K562 (cell line): Measurements from ENCODE around the gene IL1R1. TPM values are rescaled to one million over a fixed set of nuclear protein-coding genes. Genes with fewer than 3 reads are reported as not detected.

ENCODE experiments used
- ATAC-seq: fragments of 200-7000 bp; cut with Tn5 transposase; 3 replicates; pipeline ENCODE4 v1.9.1; 2020; ENCODE audit warnings: moderate library complexity
- BruUV-seq: library from RNA; stranded (reverse); fragments of 400-500 nt; replicated peaks from 2 replicates; lab custom pipeline; 2021; lab: Mats Ljungman, UMichigan
- CTCF ChIA-PET: fragments of 300-600 bp; formaldehyde crosslinking; extraction: SDS; loops from one replicate; lab custom pipeline; 2021; ENCODE audit warnings: low intra/inter-chr PET ratio; lab: Yijun Ruan, JAX
- POLR2A ChIA-PET: fragments of 300-600, 350-650 bp; sonication (Branson Sonifier 250); formaldehyde crosslinking; extraction: SDS; loops from one replicate; lab custom pipeline; 2021; ENCODE audit warnings: antibody characterized with exemption, inconsistent platforms; lab: Yijun Ruan, JAX
- DNase-seq, 4 experiments: peaks; one replicate each; pipeline versions ENCODE4 v3.0.0 to v3.0.0-alpha.2; 2011 to 2018; ENCODE audit warnings: low spot score in 3 of 4, mixed read lengths in 3 of 4; ENCODE audit errors: extremely low read depth in 1 of 4
- FAIRE-seq: peaks from 2 replicates; lab custom pipeline; 2011; peaks lifted over from hg19 to GRCh38; lab: Jason Lieb, UNC
- H2AFZ ChIP-seq: 2 replicates; pipeline ENCODE4 v1.6.0; 2011; ENCODE audit warnings: low read depth, low read length, control low read depth, inconsistent platforms
- H3K27ac ChIP-seq: fragments of 200-600 bp; 3 replicates; pipeline ENCODE4 v1.8.0; 2011; ENCODE audit warnings: low read depth, mild to moderate bottlenecking, control low read depth, inconsistent platforms, low read length, moderate library complexity, mixed read lengths; ENCODE audit errors: extremely low read depth
- H3K27me3 ChIP-seq, 2 experiments: fragments of 300-600 bp in 1 of 2; 2 replicates in 1 of 2; 3 replicates in 1 of 2; pipeline versions ENCODE4 v1.6.0 to v1.8.0; 2011; ENCODE audit warnings: inconsistent platforms in 2 of 2, low read length in 2 of 2, mild to moderate bottlenecking in 1 of 2, mixed read lengths in 1 of 2, moderate library complexity in 1 of 2; ENCODE audit not compliant: control insufficient read depth in 2 of 2, insufficient read depth in 2 of 2
- H3K36me3 ChIP-seq: fragments of 300-600 bp; 3 replicates; pipeline ENCODE4 v1.8.0; 2011; ENCODE audit warnings: mild to moderate bottlenecking, low read length, inconsistent platforms; ENCODE audit not compliant: control insufficient read depth, insufficient read depth
- H3K4me1 ChIP-seq, 2 experiments: fragments of 200-600 bp in 1 of 2; replicated peaks in 1 of 2; 2 replicates in 1 of 2; 3 replicates in 1 of 2; pipeline versions ENCODE4 v1.5.1 to v1.8.0; 2011; ENCODE audit warnings: inconsistent platforms in 2 of 2, low read length in 2 of 2, mild to moderate bottlenecking in 1 of 2, mixed read lengths in 1 of 2, moderate library complexity in 1 of 2; ENCODE audit not compliant: control insufficient read depth in 2 of 2, insufficient read depth in 2 of 2
- H3K4me2 ChIP-seq: 2 replicates; pipeline ENCODE4 v1.6.1; 2011; ENCODE audit warnings: low read length, control low read depth, inconsistent platforms, mixed read lengths; ENCODE audit not compliant: insufficient read depth
- H3K4me3 ChIP-seq: fragments of 200-600 bp; sonication (generic), shearing (Covaris generic); 2 replicates; pipeline ENCODE4 v1.5.1; 2016; ENCODE audit warnings: control low read depth, inconsistent platforms
- H3K79me2 ChIP-seq: fragments of 200-600 bp; 3 replicates; pipeline ENCODE4 v1.8.0; 2011; ENCODE audit warnings: low read length, inconsistent platforms; ENCODE audit not compliant: control insufficient read depth, insufficient read depth
- H3K9ac ChIP-seq, 2 experiments: 2 replicates each; pipeline versions ENCODE4 v1.6.0 to v1.6.1; 2011; ENCODE audit warnings: low read depth in 2 of 2, low read length in 2 of 2, control low read depth in 1 of 2, inconsistent platforms in 1 of 2, mild to moderate bottlenecking in 1 of 2, mixed read lengths in 1 of 2; ENCODE audit not compliant: insufficient read depth in 1 of 2
- H3K9me1 ChIP-seq: one replicate; pipeline ENCODE4 v1.6.0; 2011; ENCODE audit warnings: inconsistent platforms, mild to moderate bottlenecking, low read length, moderate library complexity; ENCODE audit not compliant: control insufficient read depth, insufficient read depth
- H3K9me3 ChIP-seq: replicated peaks from 2 replicates; pipeline ENCODE4 v1.5.1; 2011; ENCODE audit warnings: low read depth, low read length, inconsistent platforms; ENCODE audit not compliant: control insufficient read depth, insufficient read depth
- H4K20me1 ChIP-seq: replicated peaks from 2 replicates; pipeline ENCODE4 v1.6.1; 2011; ENCODE audit warnings: low read length, inconsistent platforms, mixed read lengths; ENCODE audit not compliant: control insufficient read depth, insufficient read depth
- PHTF2 ChIP-seq: fragments of 250-450 bp; sonication (Bioruptor Pico); IDR thresholded peaks from 2 replicates; pipeline ENCODE4 v1.5.0; 2021; ENCODE audit warnings: mild to moderate bottlenecking
- SETDB1 ChIP-seq: IDR thresholded peaks from one replicate; pipeline ENCODE4 v1.6.1; 2012; ENCODE audit warnings: low read length, control low read depth, inconsistent platforms
- SRSF1 ChIP-seq: fragments of 200-400 bp; formaldehyde crosslinking; IDR thresholded peaks from 2 replicates; pipeline ENCODE4 v1.6.1; 2017; ENCODE audit warnings: mild to moderate bottlenecking, low read depth, low read length, moderate library complexity
- ZNF143 ChIP-seq: sonication (generic); formaldehyde crosslinking; IDR thresholded peaks from 2 replicates; pipeline ENCODE4 v1.9.0; 2022; ENCODE audit warnings: mild to moderate bottlenecking, missing genetic modification reagents
- ZNF551 ChIP-seq: fragments of 250-450 bp; sonication (Bioruptor Pico); IDR thresholded peaks from 2 replicates; pipeline ENCODE4 v1.5.0; 2021; ENCODE audit warnings: mild to moderate bottlenecking, moderate library complexity
- WGBS: fragments of 100-300 bp; shearing (Covaris generic); methylation state at CpG from one replicate; pipeline ENCODE4 v1.1.6; 2016; ENCODE audit warnings: low coverage, mixed read lengths; ENCODE audit not compliant: insufficient coverage; ENCODE audit errors: missing lambda C conversion rate; 5-methylcytosine and 5-hydroxymethylcytosine counted together
- in situ Hi-C: fragments of 300-500 bp; cut with MboI; formaldehyde crosslinking; loops from 4 replicates; pipeline ENCODE4 v1.15.0; 2018; ENCODE audit warnings: inconsistent platforms, mixed read lengths
- intact Hi-C: fragments of 100-400 bp; cut with micrococcal nuclease; formaldehyde crosslinking; loops from 2 replicates; pipeline ENCODE4 v1.14.2; 2022
- polyA plus RNA-seq, 8 experiments: library from polyadenylated mRNA; depleted of rRNA in 4 of 8; stranded (reverse) in 5 of 8; unstranded in 3 of 8; fragments of >200 nt; fragmentation: Nextera tagmentation in 2 of 8; fragmentation: Illumina TruSeq in 1 of 8; extraction: Ambion mirVana in 2 of 8; extraction: Trizol in 1 of 8; gene quantifications; 2 replicates each; pipeline versions ENCODE4 v1.2.1 to v1.2.3, GENCODE V29; 2011 to 2014; ENCODE audit warnings: inconsistent platforms in 1 of 8, missing spikeins in 1 of 8
- total RNA-seq, 7 experiments: library from RNA; depleted of rRNA in 6 of 7; stranded (reverse); fragments of >200 nt in 6 of 7; fragmentation: Illumina TruSeq in 2 of 7; extraction: Trizol in 2 of 7; gene quantifications; 2 replicates each; pipeline versions ENCODE4 v1.2.1 to v1.2.3, GENCODE V29; 2011 to 2021; ENCODE audit warnings: low replicate concordance in 1 of 7

The IL1R1 gene
- total and polyA plus RNA-seq, 9 of the 15 experiments (the other 6 are each of a cell fraction or from before 2014, with no cell fraction given): 0.81 to 3.9 (median 1.6) TPM

GRCh38 chr2:102179061-102179460 lies 36.5 kb downstream of the IL1R1 start (continued):
- TF ChIP-seq PHTF2: no peak
- no peak for TF ChIP-seq SETDB1
- TF ChIP-seq ZNF551 (CRISPR knock-in tag): no peak
- TF ChIP-seq SRSF1: no peak
- TF ChIP-seq, all 486 proteins: peak for 0

- Histone ChIP-seq H3K27me3 (no peaks in the 10 kb centered on the region), H3K79me2 (no peaks in the 10 kb centered on the region), H4K20me1 (no peaks in the 10 kb centered on the region), H2AFZ (no peak overlapping the region), H3K4me3 (no peak overlapping the region), H3K9me3 (no peaks in the 10 kb centered on the region), H3K9me1 (no peaks in the 10 kb centered on the region), H3K4me2 (no peak overlapping the region), H3K9ac (no peak overlapping the region), H3K27ac (no peak overlapping the region), H3K36me3 (no peaks in the 10 kb centered on the region), H3K4me1 (no peaks in the 10 kb centered on the region)
- ATAC-seq: no peak
- WGBS: 23% methylated on average over 2 of the region's 2 CpGs
- no peak for TF ChIP-seq ZNF143 (CRISPR knock-in tag)
- ChIA-PET CTCF (no interaction called here), POLR2A (interaction anchor here (0.6 kb wide), 1 partner anchor 111 kb away, joined by 5 read pairs; no protein-coding TSS in a partner anchor)
- in situ Hi-C loops: no loop called here
- no peak for FAIRE-seq
- intact Hi-C loops: no loop called here
- no peak for DNase-seq
- BruUV-seq: no TSS peak
Observed at GRCh38 chr2:102179788-102180686, 37.5 kb downstream of the IL1R1 start.
